Stimulated activated CD4-positive, alpha-beta T cell treated with anti-CD3 and anti-CD28 coated beads, TNF-alpha, amount 100 ng/mL, for 4 hours (primary cell): ENCODE measurements around the gene LIME1.

Source experiments
- DNase-seq, 3 experiments: peaks; one replicate each; pipeline ENCODE4 v3.0.0-alpha.2; 2020; ENCODE audit warnings: low read depth in 3 of 3

Gene LIME1

GRCh38 chr20:63739130-63740069, 2.9 kb downstream of the LIME1 start, which contains the start of gene SLC2A4RG:
TSS of gene SLC2A4RG (plus strand) at chr20:63739776. CDS start at chr20:63739913, 137 bp downstream.
- peak in 1 of 3 experiments; percentile 56 for DNase-seq

- DNase-seq, result no peak
These were observed 3.7 kb downstream of the LIME1 start for GRCh38 chr20:63740070-63740626.

GRCh38 chr20:63740627-63741353, 4.3 kb downstream of the LIME1 start:
- DNase-seq, result no peak

GRCh38 chr20:63741354-63741675, 4.9 kb downstream of the LIME1 start:
- DNase-seq, result no peak

GRCh38 chr20:63741676-63742380, 5.4 kb downstream of the LIME1 start:
- DNase-seq, result no peak

- no peak for DNase-seq
These were observed 6.0 kb downstream of the LIME1 start for GRCh38 chr20:63742381-63743024.

GRCh38 chr20:63743210-63743970, 6.9 kb downstream of the LIME1 start:
- no peak for DNase-seq

- DNase-seq, result no peak
These were observed 7.7 kb downstream of the LIME1 start for GRCh38 chr20:63744158-63744557.

- no peak for DNase-seq
These were observed 8.3 kb downstream of the LIME1 start for GRCh38 chr20:63744574-63745423.

- DNase-seq, result no peak
These were observed 9.0 kb downstream of the LIME1 start for GRCh38 chr20:63745424-63745805.

GRCh38 chr20:63745961-63746731, 9.7 kb downstream of the LIME1 start:
- DNase-seq, result no peak

- DNase-seq, result no peak
These were observed 10.4 kb downstream of the LIME1 start for GRCh38 chr20:63746751-63747315.

GRCh38 chr20:63747622-63748069, 11.2 kb downstream of the LIME1 start:
- DNase-seq, result no peak

GRCh38 chr20:63748070-63748933, 11.8 kb downstream of the LIME1 start:
- no peak for DNase-seq

- DNase-seq, result no peak
These were observed 12.4 kb downstream of the LIME1 start for GRCh38 chr20:63748934-63749270.

GRCh38 chr20:63749597-63750508, 13.4 kb downstream of the LIME1 start:
- no peak for DNase-seq
